Nephron (organoid): ENCODE measurements around the gene GPR142.

Source experiments
- H3K27ac Mint-ChIP-seq, 3 experiments: 2 replicates each; pipeline ENCODE4 v1.8.0; 2020; ENCODE audit warnings: mixed read lengths in 3 of 3, mild to moderate bottlenecking in 2 of 3, moderate library complexity in 1 of 3
- H3K27me3 Mint-ChIP-seq: 2 replicates; pipeline ENCODE4 v1.8.0; 2021; ENCODE audit warnings: low read depth, mild to moderate bottlenecking, moderate library complexity, mixed read lengths
- H3K36me3 Mint-ChIP-seq: 2 replicates; pipeline ENCODE4 v1.8.0; 2020; ENCODE audit warnings: low read depth, mixed read lengths
- H3K4me1 Mint-ChIP-seq: 2 replicates; pipeline ENCODE4 v1.8.0; 2020; ENCODE audit warnings: mixed read lengths
- H3K4me3 Mint-ChIP-seq, 3 experiments: 2 replicates each; pipeline ENCODE4 v1.8.0; 2020; ENCODE audit warnings: mild to moderate bottlenecking in 3 of 3, mixed read lengths in 3 of 3, moderate library complexity in 2 of 3
- H3K9me3 Mint-ChIP-seq: 2 replicates; pipeline ENCODE4 v1.8.0; 2020; ENCODE audit warnings: mixed read lengths
- TF ChIP-seq, protein P1 (sequence below), 3 experiments: fragments of 200-600 bp; sonication (generic); IDR thresholded peaks; one replicate each; pipeline ENCODE4 v1.5.0; 2021; ENCODE audit warnings: antibody characterized with exemption in 3 of 3; ENCODE audit not compliant: unreplicated experiment in 3 of 3

GPR142 gene

DNA sequence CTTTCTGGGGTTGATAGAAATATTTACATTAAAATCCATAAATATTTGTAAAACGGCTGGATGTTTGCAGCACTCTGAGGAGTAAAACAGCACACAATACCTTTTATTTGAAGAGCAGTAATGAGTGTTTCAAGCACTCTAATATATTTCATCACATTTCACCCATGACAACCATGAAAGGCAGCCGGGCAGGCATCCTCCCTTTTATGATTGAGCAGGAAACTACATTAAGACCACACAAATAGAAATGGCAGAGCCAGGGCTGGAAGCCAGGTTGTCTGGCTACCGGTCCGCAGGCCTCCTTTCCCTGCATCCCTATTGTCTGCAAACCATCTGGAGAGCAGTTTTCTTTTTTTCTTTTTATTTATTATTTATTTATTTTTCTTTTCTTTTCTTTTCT is 41.5 kb downstream of the GPR142 start:
- Mint-ChIP-seq H3K36me3 (peaks cover 5% of the 10 kb centered on the region), H3K4me1 (no peaks in the 10 kb centered on the region), H3K9me3 (peaks cover 4% of the 10 kb centered on the region), H3K27me3 (peaks cover 4% of the 10 kb centered on the region), H3K4me3 (no peak overlapping the region), H3K27ac (no peak overlapping the region)
- TF ChIP-seq, protein P1, sequence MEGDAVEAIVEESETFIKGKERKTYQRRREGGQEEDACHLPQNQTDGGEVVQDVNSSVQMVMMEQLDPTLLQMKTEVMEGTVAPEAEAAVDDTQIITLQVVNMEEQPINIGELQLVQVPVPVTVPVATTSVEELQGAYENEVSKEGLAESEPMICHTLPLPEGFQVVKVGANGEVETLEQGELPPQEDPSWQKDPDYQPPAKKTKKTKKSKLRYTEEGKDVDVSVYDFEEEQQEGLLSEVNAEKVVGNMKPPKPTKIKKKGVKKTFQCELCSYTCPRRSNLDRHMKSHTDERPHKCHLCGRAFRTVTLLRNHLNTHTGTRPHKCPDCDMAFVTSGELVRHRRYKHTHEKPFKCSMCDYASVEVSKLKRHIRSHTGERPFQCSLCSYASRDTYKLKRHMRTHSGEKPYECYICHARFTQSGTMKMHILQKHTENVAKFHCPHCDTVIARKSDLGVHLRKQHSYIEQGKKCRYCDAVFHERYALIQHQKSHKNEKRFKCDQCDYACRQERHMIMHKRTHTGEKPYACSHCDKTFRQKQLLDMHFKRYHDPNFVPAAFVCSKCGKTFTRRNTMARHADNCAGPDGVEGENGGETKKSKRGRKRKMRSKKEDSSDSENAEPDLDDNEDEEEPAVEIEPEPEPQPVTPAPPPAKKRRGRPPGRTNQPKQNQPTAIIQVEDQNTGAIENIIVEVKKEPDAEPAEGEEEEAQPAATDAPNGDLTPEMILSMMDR (IDR thresholded peaks at IDR 0.05; ENCODE audit: unreplicated experiment in 3 of 3), result no peak

DNA sequence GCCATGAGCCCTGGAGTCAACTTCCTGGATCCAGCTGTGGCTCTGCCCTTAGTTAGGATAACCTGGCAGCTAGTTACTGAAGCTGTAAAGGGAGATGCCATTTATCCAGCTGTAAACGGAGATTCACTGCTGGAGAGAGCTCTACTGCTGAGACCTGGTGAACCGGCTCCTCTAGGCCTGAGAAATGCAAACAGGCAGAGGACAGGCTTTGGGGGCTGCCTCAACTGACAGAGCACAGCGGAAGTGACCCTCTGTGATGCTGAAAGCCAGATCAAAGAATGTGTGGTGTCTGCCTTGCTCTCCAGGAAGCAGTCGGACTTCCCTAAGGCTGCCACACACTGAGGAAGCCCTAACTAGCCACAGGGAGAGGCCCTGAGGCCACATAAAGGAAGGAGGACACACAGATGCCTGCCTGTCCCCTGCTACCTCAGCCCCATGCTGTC is 42.7 kb downstream of the GPR142 start:
- TF ChIP-seq, protein P1 (IDR thresholded peaks at IDR 0.05; ENCODE audit: unreplicated experiment in 3 of 3), result no peak

DNA sequence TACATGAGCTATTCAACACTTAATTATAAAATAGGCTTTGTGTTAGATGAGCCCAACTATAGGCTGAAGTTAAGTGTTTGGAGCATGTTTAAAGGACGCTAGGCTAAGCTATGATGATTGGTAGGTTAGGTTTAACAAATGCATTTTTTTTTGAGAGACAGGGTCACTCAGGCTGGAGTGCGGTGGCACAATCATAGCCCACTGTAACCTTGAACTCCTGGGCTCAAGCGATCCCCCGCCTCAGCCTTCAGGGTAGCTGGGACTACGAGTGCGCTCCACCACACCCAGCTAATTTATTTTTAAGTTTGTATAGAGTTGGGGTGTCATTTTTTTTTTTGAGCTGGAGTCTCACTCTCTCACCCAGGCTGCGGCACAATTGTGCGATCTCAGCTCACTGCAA is 45.3 kb downstream of the GPR142 start:
- TF ChIP-seq, protein P1 (IDR thresholded peaks at IDR 0.05; ENCODE audit: unreplicated experiment in 3 of 3), result no peak
- Mint-ChIP-seq H3K4me3 (no peak overlapping the region), H3K4me1 (peaks cover 4% of the 10 kb centered on the region), H3K36me3 (peaks cover 5% of the 10 kb centered on the region), H3K27me3 (peaks cover 6% of the 10 kb centered on the region), H3K27ac (no peak overlapping the region), H3K9me3 (peaks cover 4% of the 10 kb centered on the region)

More for the DNA sequence above, 42.7 kb downstream of the GPR142 start:
- Mint-ChIP-seq H3K27me3 (peaks cover 4% of the 10 kb centered on the region), H3K9me3 (peaks cover 4% of the 10 kb centered on the region), H3K36me3 (peaks cover 5% of the 10 kb centered on the region), H3K4me1 (no peaks in the 10 kb centered on the region), H3K4me3 (no peak overlapping the region), H3K27ac (no peak overlapping the region)

DNA sequence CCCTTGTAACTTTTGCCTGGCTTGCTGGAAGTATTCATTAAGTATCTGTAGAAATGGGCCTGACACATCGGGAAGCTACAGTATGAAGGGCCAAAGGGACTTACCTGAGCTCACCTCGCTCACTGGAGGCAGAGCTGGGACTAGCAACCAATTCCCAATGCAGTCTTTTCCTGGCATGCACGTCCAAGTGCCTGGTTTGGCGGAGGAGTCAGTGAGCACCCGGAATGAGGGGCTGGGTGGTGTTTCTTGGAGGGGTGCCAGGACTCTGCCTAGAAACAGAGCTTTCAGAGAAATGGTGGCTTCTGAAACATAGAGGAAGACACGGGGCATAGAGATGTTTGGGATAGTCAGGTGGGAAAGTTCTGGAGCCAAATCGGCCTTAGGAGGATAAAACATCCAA is 46.2 kb downstream of the GPR142 start:
- TF ChIP-seq, protein P1 (IDR thresholded peaks at IDR 0.05; ENCODE audit: unreplicated experiment in 3 of 3), result no peak
- peaks cover 5% of the 10 kb centered on the region for H3K36me3 Mint-ChIP-seq

DNA sequence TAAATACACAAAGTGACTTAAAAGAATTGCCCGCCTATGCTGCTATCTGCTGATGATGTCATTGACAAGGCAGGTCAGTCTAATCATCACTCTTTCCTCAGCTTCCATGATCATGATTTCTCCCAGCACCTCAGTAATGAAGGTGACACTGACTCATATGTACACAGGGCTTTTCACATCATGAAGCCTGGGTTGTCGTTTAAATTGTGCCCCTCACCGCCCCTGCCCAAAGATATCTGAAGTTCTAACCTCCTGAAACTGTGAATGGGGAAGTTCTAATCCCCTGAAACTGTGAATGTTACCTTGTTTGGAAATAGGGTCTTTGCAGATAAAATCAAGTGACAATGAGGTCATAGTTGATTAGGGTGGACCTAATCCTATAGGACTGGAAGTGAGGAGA is 47.2 kb downstream of the GPR142 start:
- H3K9me3 Mint-ChIP-seq, result peaks cover 4% of the 10 kb centered on the region
- peaks cover 14% of the 10 kb centered on the region for H3K27me3 Mint-ChIP-seq
- H3K36me3 Mint-ChIP-seq, result peaks cover 5% of the 10 kb centered on the region
- H3K4me3 Mint-ChIP-seq, result no peak overlapping the region
- H3K4me1 Mint-ChIP-seq, result peaks cover 7% of the 10 kb centered on the region
- no peak overlapping the region for H3K27ac Mint-ChIP-seq
- TF ChIP-seq, protein P1 (IDR thresholded peaks at IDR 0.05; ENCODE audit: unreplicated experiment in 3 of 3), result no peak

More for the DNA sequence above, 46.2 kb downstream of the GPR142 start:
- H3K9me3 Mint-ChIP-seq, result peaks cover 4% of the 10 kb centered on the region
- H3K4me3 Mint-ChIP-seq, result no peak overlapping the region
- H3K4me1 Mint-ChIP-seq, result peaks cover 7% of the 10 kb centered on the region
- H3K27me3 Mint-ChIP-seq, result peaks cover 14% of the 10 kb centered on the region
- H3K27ac Mint-ChIP-seq, result no peak overlapping the region

DNA sequence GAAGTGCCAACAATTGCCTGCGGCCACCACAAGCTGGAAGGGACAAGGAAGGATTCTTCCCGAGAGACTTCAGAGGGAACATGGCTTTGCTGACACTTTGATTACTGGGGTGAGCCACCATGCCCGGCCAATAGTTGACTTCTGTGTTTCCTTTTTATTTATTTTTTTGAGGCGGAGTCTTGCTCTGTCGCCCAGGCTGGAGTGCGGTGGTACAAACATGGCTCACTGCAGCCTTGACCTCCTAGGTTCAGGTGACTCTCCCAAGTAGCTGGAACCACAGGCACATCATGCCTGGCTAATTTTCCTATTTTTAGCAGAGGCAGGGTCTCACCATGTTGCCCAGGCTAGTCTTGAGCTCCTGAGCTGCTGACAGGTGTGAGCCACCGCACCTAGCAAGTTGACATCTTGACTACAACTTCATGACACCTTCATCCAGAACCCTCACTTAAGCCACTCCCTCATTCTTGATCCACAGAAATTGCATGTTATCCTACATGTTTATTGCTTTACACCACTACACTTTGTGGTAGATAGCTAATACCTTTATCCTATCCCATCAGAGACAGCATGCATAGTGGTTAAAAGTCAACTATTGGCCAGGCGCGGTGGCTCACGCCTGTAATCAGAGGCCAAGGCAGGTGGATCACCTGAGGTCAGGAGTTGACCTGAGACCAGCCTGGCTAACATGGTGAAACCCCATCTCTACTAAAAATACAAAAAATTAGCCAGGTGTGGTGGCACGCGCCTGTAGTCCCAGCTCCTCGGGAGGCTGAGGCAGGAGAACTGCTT is 48.5 kb downstream of the GPR142 start:
- H3K27ac Mint-ChIP-seq, result no peak overlapping the region
- H3K27me3 Mint-ChIP-seq, result peaks cover 10% of the 10 kb centered on the region
- TF ChIP-seq, protein P1 (IDR thresholded peaks at IDR 0.05; ENCODE audit: unreplicated experiment in 3 of 3), result no peak
- H3K4me3 Mint-ChIP-seq, result no peak overlapping the region
- peaks cover under 1% of the 10 kb centered on the region for H3K9me3 Mint-ChIP-seq
- H3K36me3 Mint-ChIP-seq, result peaks cover under 1% of the 10 kb centered on the region
- H3K4me1 Mint-ChIP-seq, result peaks cover 7% of the 10 kb centered on the region
